HEK293 (cell line): Measurements from ENCODE around the gene INCA1.

Source experiments
- CTCF ChIA-PET: fragments of 350-600 bp; formaldehyde crosslinking; extraction: SDS; loops from one replicate; lab custom pipeline; 2021; ENCODE audit warnings: antibody characterized with exemption; lab: Yijun Ruan, JAX
- POLR2A ChIA-PET: fragments of 300-600 bp; formaldehyde crosslinking; extraction: SDS; loops from one replicate; lab custom pipeline; 2020; ENCODE audit warnings: antibody characterized with exemption, inconsistent platforms; lab: Yijun Ruan, JAX
- H3K27ac ChIP-seq: fragments of 200-500 bp; sonication (Bioruptor generic); 2 replicates; pipeline ENCODE4 v1.5.1; 2014; ENCODE audit warnings: low read depth, low read length, control low read depth, inconsistent platforms; ENCODE audit errors: extremely low read depth
- H3K36me3 ChIP-seq, 2 experiments: fragments of 200-500 bp in 1 of 2; sonication (Bioruptor generic) in 1 of 2; 1 replicate in 1 of 2; 2 replicates in 1 of 2; pipeline ENCODE4 v1.5.1; 2014 to 2017; ENCODE audit warnings: inconsistent platforms in 2 of 2, low read length in 2 of 2; ENCODE audit not compliant: control insufficient read depth in 2 of 2, insufficient read depth in 1 of 2
- H3K4me1 ChIP-seq: fragments of 200-500 bp; sonication (Bioruptor generic); 2 replicates; pipeline ENCODE4 v1.5.1; 2014; ENCODE audit warnings: mild to moderate bottlenecking, low read length, inconsistent platforms; ENCODE audit not compliant: control insufficient read depth, insufficient read depth
- H3K4me3 ChIP-seq: 2 replicates; pipeline ENCODE4 v1.5.1; 2011; ENCODE audit warnings: low read depth, mild to moderate bottlenecking, control low read depth, low read length, moderate library complexity
- H3K9me3 ChIP-seq: fragments of 200-500 bp; sonication (Bioruptor generic); 2 replicates; pipeline ENCODE4 v1.5.1; 2014; ENCODE audit warnings: low read depth, low read length, inconsistent platforms; ENCODE audit not compliant: control insufficient read depth, insufficient read depth
- GLIS2 ChIP-seq: fragments of 450-650 bp; formaldehyde crosslinking; IDR thresholded peaks from 2 replicates; pipeline ENCODE4 v1.5.1; 2016; ENCODE audit warnings: missing biosample characterization, missing genetic modification characterization
- IKZF3 ChIP-seq: fragments of 450-650 bp; IDR thresholded peaks from 2 replicates; pipeline ENCODE4 v1.5.0; 2018; ENCODE audit warnings: missing biosample characterization, mild to moderate bottlenecking, missing genetic modification characterization, moderate library complexity
- OSR2 ChIP-seq: fragments of 450-650 bp; formaldehyde crosslinking; IDR thresholded peaks from 2 replicates; pipeline ENCODE4 v1.5.1; 2016; ENCODE audit warnings: missing biosample characterization, missing genetic modification characterization
- SP2 ChIP-seq: fragments of 450-650 bp; formaldehyde crosslinking; IDR thresholded peaks from 2 replicates; pipeline ENCODE4 v1.5.1; 2016; ENCODE audit warnings: missing biosample characterization, missing genetic modification characterization
- ZBTB1 ChIP-seq: fragments of 450-650 bp; formaldehyde crosslinking; IDR thresholded peaks from 2 replicates; pipeline ENCODE4 v1.5.1; 2016; ENCODE audit warnings: missing biosample characterization, missing genetic modification characterization
- ZBTB17 ChIP-seq: fragments of 450-650 bp; formaldehyde crosslinking; IDR thresholded peaks from 2 replicates; pipeline ENCODE4 v1.5.1; 2016; ENCODE audit warnings: missing biosample characterization, missing genetic modification characterization
- ZNF157 ChIP-seq: fragments of 450-650 bp; formaldehyde crosslinking; IDR thresholded peaks from 2 replicates; pipeline ENCODE4 v1.5.1; 2016; ENCODE audit warnings: missing biosample characterization, missing genetic modification characterization
- ZNF175 ChIP-seq: fragments of 450-650 bp; formaldehyde crosslinking; IDR thresholded peaks from 2 replicates; pipeline ENCODE4 v1.5.1; 2016; ENCODE audit warnings: missing biosample characterization, missing genetic modification characterization
- ZNF184 ChIP-seq: fragments of 450-650 bp; IDR thresholded peaks from 2 replicates; pipeline ENCODE4 v1.5.1; 2018; ENCODE audit warnings: missing biosample characterization, mild to moderate bottlenecking, missing genetic modification characterization
- ZNF24 ChIP-seq: fragments of 450-650 bp; formaldehyde crosslinking; IDR thresholded peaks from 2 replicates; pipeline ENCODE4 v1.5.1; 2016; ENCODE audit warnings: missing biosample characterization, missing genetic modification characterization
- ZNF404 ChIP-seq: fragments of 450-650 bp; formaldehyde crosslinking; IDR thresholded peaks from 2 replicates; pipeline ENCODE4 v1.5.1; 2017; ENCODE audit warnings: missing biosample characterization, missing genetic modification characterization
- ZNF521 ChIP-seq: fragments of 450-650 bp; formaldehyde crosslinking; IDR thresholded peaks from 2 replicates; pipeline ENCODE4 v1.5.1; 2017; ENCODE audit warnings: missing biosample characterization, mild to moderate bottlenecking, missing genetic modification characterization
- ZNF544 ChIP-seq: fragments of 450-650 bp; formaldehyde crosslinking; IDR thresholded peaks from 2 replicates; pipeline ENCODE4 v1.5.0; 2017; ENCODE audit warnings: missing biosample characterization, missing genetic modification characterization
- ZNF585B ChIP-seq: fragments of 450-650 bp; formaldehyde crosslinking; IDR thresholded peaks from 2 replicates; pipeline ENCODE4 v1.5.1; 2016; ENCODE audit warnings: missing biosample characterization, missing genetic modification characterization
- TF ChIP-seq, protein P1 (sequence below): fragments of 450-650 bp; IDR thresholded peaks from 2 replicates; pipeline ENCODE4 v1.5.1; 2018; ENCODE audit warnings: missing biosample characterization, mild to moderate bottlenecking, missing genetic modification characterization
- TF ChIP-seq, protein P2 (sequence below): fragments of 450-650 bp; formaldehyde crosslinking; IDR thresholded peaks from 2 replicates; pipeline ENCODE4 v1.5.1; 2016; ENCODE audit warnings: missing biosample characterization, missing genetic modification characterization
- TF ChIP-seq, protein P3 (sequence below): fragments of 450-650 bp; formaldehyde crosslinking; IDR thresholded peaks from 2 replicates; pipeline ENCODE4 v1.5.1; 2016; ENCODE audit warnings: missing biosample characterization, missing genetic modification characterization
- TF ChIP-seq, protein P4 (sequence below): fragments of 450-650 bp; formaldehyde crosslinking; IDR thresholded peaks from 2 replicates; pipeline ENCODE4 v1.5.1; 2016; ENCODE audit warnings: missing biosample characterization, missing genetic modification characterization
- TF ChIP-seq, protein P5 (sequence below): fragments of 450-650 bp; formaldehyde crosslinking; IDR thresholded peaks from 2 replicates; pipeline ENCODE4 v1.5.1; 2016; ENCODE audit warnings: missing biosample characterization, missing genetic modification characterization

The INCA1 gene

DNA sequence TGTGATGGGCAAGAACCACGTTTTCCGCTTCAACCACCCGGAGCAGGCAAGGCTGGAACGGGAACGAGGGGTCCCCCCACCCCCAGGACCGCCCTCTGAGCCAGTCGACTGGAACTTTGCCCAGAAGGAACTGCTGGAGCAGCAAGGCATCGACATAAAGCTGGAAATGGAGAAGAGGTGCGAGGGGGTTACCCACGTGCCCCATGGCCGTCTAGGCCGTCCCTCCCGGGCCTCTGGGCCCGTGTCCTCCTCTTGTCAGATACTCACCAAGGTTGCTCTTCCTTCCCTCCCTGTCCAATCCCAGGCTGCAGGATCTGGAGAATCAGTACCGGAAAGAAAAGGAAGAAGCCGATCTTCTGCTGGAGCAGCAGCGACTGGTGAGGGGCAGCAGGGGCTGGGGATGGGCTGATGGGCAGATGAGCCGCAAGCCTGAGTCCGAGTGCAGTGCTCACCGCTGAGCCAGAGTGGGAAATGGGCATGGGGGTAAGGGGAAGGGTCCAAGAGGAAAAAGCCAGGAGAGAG, 23.2 kb upstream of the INCA1 start (continued):
- TF ChIP-seq, protein P1, sequence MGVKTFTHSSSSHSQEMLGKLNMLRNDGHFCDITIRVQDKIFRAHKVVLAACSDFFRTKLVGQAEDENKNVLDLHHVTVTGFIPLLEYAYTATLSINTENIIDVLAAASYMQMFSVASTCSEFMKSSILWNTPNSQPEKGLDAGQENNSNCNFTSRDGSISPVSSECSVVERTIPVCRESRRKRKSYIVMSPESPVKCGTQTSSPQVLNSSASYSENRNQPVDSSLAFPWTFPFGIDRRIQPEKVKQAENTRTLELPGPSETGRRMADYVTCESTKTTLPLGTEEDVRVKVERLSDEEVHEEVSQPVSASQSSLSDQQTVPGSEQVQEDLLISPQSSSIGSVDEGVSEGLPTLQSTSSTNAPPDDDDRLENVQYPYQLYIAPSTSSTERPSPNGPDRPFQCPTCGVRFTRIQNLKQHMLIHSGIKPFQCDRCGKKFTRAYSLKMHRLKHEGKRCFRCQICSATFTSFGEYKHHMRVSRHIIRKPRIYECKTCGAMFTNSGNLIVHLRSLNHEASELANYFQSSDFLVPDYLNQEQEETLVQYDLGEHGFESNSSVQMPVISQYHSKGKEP (tag by site-specific recombination) = no peak
- TF ChIP-seq, protein P2, sequence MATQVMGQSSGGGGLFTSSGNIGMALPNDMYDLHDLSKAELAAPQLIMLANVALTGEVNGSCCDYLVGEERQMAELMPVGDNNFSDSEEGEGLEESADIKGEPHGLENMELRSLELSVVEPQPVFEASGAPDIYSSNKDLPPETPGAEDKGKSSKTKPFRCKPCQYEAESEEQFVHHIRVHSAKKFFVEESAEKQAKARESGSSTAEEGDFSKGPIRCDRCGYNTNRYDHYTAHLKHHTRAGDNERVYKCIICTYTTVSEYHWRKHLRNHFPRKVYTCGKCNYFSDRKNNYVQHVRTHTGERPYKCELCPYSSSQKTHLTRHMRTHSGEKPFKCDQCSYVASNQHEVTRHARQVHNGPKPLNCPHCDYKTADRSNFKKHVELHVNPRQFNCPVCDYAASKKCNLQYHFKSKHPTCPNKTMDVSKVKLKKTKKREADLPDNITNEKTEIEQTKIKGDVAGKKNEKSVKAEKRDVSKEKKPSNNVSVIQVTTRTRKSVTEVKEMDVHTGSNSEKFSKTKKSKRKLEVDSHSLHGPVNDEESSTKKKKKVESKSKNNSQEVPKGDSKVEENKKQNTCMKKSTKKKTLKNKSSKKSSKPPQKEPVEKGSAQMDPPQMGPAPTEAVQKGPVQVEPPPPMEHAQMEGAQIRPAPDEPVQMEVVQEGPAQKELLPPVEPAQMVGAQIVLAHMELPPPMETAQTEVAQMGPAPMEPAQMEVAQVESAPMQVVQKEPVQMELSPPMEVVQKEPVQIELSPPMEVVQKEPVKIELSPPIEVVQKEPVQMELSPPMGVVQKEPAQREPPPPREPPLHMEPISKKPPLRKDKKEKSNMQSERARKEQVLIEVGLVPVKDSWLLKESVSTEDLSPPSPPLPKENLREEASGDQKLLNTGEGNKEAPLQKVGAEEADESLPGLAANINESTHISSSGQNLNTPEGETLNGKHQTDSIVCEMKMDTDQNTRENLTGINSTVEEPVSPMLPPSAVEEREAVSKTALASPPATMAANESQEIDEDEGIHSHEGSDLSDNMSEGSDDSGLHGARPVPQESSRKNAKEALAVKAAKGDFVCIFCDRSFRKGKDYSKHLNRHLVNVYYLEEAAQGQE = no peak
- TF ChIP-seq ZNF157 (tag by site-specific recombination) = no peak
- TF ChIP-seq SP2 = no peak

DNA sequence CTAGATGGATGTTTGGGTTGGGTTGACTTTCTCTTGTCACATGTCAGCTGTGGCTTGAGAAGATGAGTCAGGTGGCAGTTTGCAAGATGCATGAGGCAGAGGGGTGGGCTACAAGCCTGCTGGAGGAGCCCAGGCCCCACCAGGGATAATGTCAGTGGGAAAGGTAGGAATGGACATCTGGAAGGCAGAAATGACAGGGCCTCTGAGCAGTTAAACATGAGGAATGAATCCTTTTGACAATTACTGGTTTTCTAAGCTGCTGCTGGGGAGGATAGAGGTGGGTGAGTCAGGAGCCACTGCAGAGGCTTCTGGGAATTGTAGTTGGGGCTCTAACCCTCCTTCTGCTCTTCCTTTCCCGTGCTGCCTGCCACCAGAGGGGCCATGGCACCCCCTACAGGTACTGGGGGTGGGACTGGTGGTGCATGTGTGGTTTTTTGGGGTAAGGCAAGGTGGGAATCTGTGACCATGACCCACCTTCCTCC, 22.2 kb upstream of the INCA1 start:
- Histone ChIP-seq H3K36me3 (peaks cover 28 to 72% of the 10 kb centered on the region in 2 experiments), H3K27ac (no peak overlapping the region), H3K4me3 (no peak overlapping the region)
- POLR2A ChIA-PET = no interaction called here
- TF ChIP-seq ZBTB17 (tag by site-specific recombination) (0 out of 2 replicates have a peak, but pooled peaks have one; percentile 29), GLIS2 (no peak), ZNF544 (no peak), ZNF24 (tag by site-specific recombination) (no peak), ZNF184 (tag by site-specific recombination) (no peak), OSR2 (tag by site-specific recombination) (no peak), ZNF175 (tag by site-specific recombination) (no peak), IKZF3 (tag by site-specific recombination) (no peak), ZNF404 (no peak), ZBTB1 (no peak), ZNF585B (tag by site-specific recombination) (no peak), ZNF521 (tag by site-specific recombination) (no peak)
- TF ChIP-seq, protein P3, sequence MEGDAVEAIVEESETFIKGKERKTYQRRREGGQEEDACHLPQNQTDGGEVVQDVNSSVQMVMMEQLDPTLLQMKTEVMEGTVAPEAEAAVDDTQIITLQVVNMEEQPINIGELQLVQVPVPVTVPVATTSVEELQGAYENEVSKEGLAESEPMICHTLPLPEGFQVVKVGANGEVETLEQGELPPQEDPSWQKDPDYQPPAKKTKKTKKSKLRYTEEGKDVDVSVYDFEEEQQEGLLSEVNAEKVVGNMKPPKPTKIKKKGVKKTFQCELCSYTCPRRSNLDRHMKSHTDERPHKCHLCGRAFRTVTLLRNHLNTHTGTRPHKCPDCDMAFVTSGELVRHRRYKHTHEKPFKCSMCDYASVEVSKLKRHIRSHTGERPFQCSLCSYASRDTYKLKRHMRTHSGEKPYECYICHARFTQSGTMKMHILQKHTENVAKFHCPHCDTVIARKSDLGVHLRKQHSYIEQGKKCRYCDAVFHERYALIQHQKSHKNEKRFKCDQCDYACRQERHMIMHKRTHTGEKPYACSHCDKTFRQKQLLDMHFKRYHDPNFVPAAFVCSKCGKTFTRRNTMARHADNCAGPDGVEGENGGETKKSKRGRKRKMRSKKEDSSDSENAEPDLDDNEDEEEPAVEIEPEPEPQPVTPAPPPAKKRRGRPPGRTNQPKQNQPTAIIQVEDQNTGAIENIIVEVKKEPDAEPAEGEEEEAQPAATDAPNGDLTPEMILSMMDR (tag by site-specific recombination) = peak; percentile 35; the same call in 1 of the 2 replicates
- TF ChIP-seq, protein P4, sequence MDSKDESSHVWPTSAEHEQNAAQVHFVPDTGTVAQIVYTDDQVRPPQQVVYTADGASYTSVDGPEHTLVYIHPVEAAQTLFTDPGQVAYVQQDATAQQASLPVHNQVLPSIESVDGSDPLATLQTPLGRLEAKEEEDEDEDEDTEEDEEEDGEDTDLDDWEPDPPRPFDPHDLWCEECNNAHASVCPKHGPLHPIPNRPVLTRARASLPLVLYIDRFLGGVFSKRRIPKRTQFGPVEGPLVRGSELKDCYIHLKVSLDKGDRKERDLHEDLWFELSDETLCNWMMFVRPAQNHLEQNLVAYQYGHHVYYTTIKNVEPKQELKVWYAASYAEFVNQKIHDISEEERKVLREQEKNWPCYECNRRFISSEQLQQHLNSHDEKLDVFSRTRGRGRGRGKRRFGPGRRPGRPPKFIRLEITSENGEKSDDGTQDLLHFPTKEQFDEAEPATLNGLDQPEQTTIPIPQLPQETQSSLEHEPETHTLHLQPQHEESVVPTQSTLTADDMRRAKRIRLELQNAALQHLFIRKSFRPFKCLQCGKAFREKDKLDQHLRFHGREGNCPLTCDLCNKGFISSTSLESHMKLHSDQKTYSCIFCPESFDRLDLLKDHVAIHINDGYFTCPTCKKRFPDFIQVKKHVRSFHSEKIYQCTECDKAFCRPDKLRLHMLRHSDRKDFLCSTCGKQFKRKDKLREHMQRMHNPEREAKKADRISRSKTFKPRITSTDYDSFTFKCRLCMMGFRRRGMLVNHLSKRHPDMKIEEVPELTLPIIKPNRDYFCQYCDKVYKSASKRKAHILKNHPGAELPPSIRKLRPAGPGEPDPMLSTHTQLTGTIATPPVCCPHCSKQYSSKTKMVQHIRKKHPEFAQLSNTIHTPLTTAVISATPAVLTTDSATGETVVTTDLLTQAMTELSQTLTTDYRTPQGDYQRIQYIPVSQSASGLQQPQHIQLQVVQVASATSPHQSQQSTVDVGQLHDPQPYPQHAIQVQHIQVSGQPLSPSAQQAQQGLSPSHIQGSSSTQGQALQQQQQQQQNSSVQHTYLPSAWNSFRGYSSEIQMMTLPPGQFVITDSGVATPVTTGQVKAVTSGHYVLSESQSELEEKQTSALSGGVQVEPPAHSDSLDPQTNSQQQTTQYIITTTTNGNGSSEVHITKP = peak; percentile 90
- TF ChIP-seq, protein P5, sequence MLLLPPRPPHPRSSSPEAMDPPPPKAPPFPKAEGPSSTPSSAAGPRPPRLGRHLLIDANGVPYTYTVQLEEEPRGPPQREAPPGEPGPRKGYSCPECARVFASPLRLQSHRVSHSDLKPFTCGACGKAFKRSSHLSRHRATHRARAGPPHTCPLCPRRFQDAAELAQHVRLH (tag by site-specific recombination) = no peak
- TF ChIP-seq, all 188 proteins: peak for 3
- Histone ChIP-seq H3K4me1 (no peaks in the 10 kb centered on the region), H3K9me3 (no peaks in the 10 kb centered on the region)
- CTCF ChIA-PET = interaction anchor here (0.5 to 1.1 kb wide), 3 partner anchors 29 to 139 kb away, joined by 3 read pairs; no protein-coding TSS in a partner anchor
